Uterus (tissue), 2 donors: ENCODE data around the gene ZNF524.

ENCODE experiments used
- POLR2A ChIP-seq, 2 donors: fragments of 450-650 bp; IDR thresholded peaks; one replicate each; pipeline ENCODE4 v1.6.1; 2016; ENCODE audit warnings: antibody characterized with exemption in 2 of 2, mild to moderate bottlenecking in 1 of 2, moderate library complexity in 1 of 2
- TF ChIP-seq, protein P1 (sequence below), 4 experiments: fragments of 200-600 bp in 2 of 4; fragments of 450-650 bp in 2 of 4; sonication (generic) in 2 of 4; IDR thresholded peaks; one replicate each; pipeline ENCODE4 v1.5.1; 2016 to 2019; ENCODE audit warnings: antibody characterized with exemption in 4 of 4, mild to moderate bottlenecking in 2 of 4, moderate library complexity in 1 of 4

DNA sequence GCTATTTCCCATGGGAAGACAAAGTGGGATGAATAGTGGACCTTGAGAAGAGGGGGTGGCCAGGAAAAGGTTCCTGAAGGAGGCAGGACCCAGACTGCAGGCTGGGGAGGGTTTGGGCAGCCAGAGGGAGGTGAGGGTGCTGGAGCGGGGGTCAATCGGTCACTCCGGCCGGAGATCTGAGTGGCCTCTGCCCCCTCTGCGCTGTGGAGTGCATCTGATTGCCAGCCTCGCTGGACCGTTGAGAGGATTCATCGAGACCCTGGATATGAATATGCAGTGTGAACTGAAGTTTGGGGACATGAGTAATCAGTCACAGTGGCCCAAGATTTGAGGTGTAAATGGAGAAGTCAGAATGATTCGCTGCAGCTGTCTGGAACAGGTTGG lies 35.2 kb downstream of the ZNF524 start:
- TF ChIP-seq POLR2A (IDR thresholded peaks at IDR 0.05): no peak
- TF ChIP-seq, protein P1, sequence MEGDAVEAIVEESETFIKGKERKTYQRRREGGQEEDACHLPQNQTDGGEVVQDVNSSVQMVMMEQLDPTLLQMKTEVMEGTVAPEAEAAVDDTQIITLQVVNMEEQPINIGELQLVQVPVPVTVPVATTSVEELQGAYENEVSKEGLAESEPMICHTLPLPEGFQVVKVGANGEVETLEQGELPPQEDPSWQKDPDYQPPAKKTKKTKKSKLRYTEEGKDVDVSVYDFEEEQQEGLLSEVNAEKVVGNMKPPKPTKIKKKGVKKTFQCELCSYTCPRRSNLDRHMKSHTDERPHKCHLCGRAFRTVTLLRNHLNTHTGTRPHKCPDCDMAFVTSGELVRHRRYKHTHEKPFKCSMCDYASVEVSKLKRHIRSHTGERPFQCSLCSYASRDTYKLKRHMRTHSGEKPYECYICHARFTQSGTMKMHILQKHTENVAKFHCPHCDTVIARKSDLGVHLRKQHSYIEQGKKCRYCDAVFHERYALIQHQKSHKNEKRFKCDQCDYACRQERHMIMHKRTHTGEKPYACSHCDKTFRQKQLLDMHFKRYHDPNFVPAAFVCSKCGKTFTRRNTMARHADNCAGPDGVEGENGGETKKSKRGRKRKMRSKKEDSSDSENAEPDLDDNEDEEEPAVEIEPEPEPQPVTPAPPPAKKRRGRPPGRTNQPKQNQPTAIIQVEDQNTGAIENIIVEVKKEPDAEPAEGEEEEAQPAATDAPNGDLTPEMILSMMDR (IDR thresholded peaks at IDR 0.05): no peak
